GM18499 (cell line): ENCODE results near the gene ARHGAP6.

Experiments
- ATAC-seq: cut with Tn5 transposase; IDR thresholded peaks from one replicate; pipeline ENCODE4 v1.9.1; 2021; ENCODE audit warnings: moderate number of reproducible peaks; ENCODE audit not compliant: insufficient read depth, unreplicated experiment

The ARHGAP6 gene

GRCh38 chrX:11336201-11336600, 329.5 kb downstream of the ARHGAP6 start:
- ATAC-seq, result no peak

GRCh38 chrX:11334165-11334564, 331.6 kb downstream of the ARHGAP6 start:
- no peak for ATAC-seq

GRCh38 chrX:11331788-11332187, 333.9 kb downstream of the ARHGAP6 start:
- ATAC-seq, result no peak

- no peak for ATAC-seq
Measured at GRCh38 chrX:11329021-11329420, 336.7 kb downstream of the ARHGAP6 start.

- ATAC-seq, result no peak
Measured at GRCh38 chrX:11328134-11328533, 337.6 kb downstream of the ARHGAP6 start.

GRCh38 chrX:11321986-11322385, 343.7 kb downstream of the ARHGAP6 start:
- ATAC-seq, result no peak

- ATAC-seq, result no peak
Measured at GRCh38 chrX:11319806-11320520, 345.8 kb downstream of the ARHGAP6 start.

GRCh38 chrX:11311706-11312105, 354.0 kb downstream of the ARHGAP6 start:
- ATAC-seq, result no peak

GRCh38 chrX:11309220-11309619, 356.5 kb downstream of the ARHGAP6 start:
- no peak for ATAC-seq

GRCh38 chrX:11305641-11306040, 360.1 kb downstream of the ARHGAP6 start:
- ATAC-seq, result no peak

- ATAC-seq, result no peak
Measured at GRCh38 chrX:11304829-11305228, 360.9 kb downstream of the ARHGAP6 start.

- ATAC-seq, result no peak
Measured at GRCh38 chrX:11298600-11298999, 367.1 kb downstream of the ARHGAP6 start.

GRCh38 chrX:11296051-11296450, 369.7 kb downstream of the ARHGAP6 start:
- ATAC-seq, result no peak

- no peak for ATAC-seq
Measured at GRCh38 chrX:11293113-11293512, 372.6 kb downstream of the ARHGAP6 start, which contains the start of gene AMELX. AMELX (plus strand) TSS chrX:11293413; CDS start chrX:11294789, 1,376 bp downstream.

GRCh38 chrX:11290416-11291102, 375.2 kb downstream of the ARHGAP6 start:
- no peak for ATAC-seq

- no peak for ATAC-seq
Measured at GRCh38 chrX:11287505-11287904, 378.2 kb downstream of the ARHGAP6 start.

- no peak for ATAC-seq
Measured at GRCh38 chrX:11285651-11286050, 380.1 kb downstream of the ARHGAP6 start.

GRCh38 chrX:11282043-11282442, 383.7 kb downstream of the ARHGAP6 start:
- no peak for ATAC-seq

GRCh38 chrX:11273544-11273943, 392.2 kb downstream of the ARHGAP6 start:
- ATAC-seq, result no peak

GRCh38 chrX:11272863-11273262, 392.9 kb downstream of the ARHGAP6 start:
- no peak for ATAC-seq

GRCh38 chrX:11272290-11272689, 393.4 kb downstream of the ARHGAP6 start:
- ATAC-seq, result no peak

- ATAC-seq, result no peak
Measured at GRCh38 chrX:11269996-11270395, 395.7 kb downstream of the ARHGAP6 start.
